ENCODE data around the gene NDUFS5. TPM values are rescaled to one million over a fixed set of nuclear protein-coding genes. Genes with fewer than 3 reads are reported as not detected.
"Not testable (repeated sequence)": the region's sequence is repeated elsewhere in the genome, so short reads cannot be mapped to it uniquely, and the experiment has no call there.

The NDUFS5 gene
- total RNA-seq, 1 experiment from 2014 or later, result 823 TPM

GRCh38 chr1:39063775-39064174 is 37.6 kb downstream of the NDUFS5 start:
- DNase-seq (ENCODE audit: low read depth), result no peak

- DNase-seq (ENCODE audit: low read depth), result no peak
Observed at GRCh38 chr1:39065542-39065941, 39.4 kb downstream of the NDUFS5 start.

GRCh38 chr1:39068227-39068626 is 42.1 kb downstream of the NDUFS5 start:
- not testable (repeated sequence) for DNase-seq (ENCODE audit: low read depth)

- not testable (repeated sequence) for DNase-seq (ENCODE audit: low read depth)
Observed at GRCh38 chr1:39071557-39071956, 45.4 kb downstream of the NDUFS5 start.

- peak; percentile 41 for DNase-seq (ENCODE audit: low read depth)
Observed at GRCh38 chr1:39076127-39076798, 50.1 kb downstream of the NDUFS5 start.

- no peak for DNase-seq (ENCODE audit: low read depth)
Observed at GRCh38 chr1:39076799-39077148, 50.6 kb downstream of the NDUFS5 start.

GRCh38 chr1:39080269-39080826 is 54.2 kb downstream of the NDUFS5 start:
- DNase-seq (ENCODE audit: low read depth), result no peak

- no peak for DNase-seq (ENCODE audit: low read depth)
Observed at GRCh38 chr1:39080831-39081270, 54.7 kb downstream of the NDUFS5 start.

- peak; percentile 16 for DNase-seq (ENCODE audit: low read depth)
Observed at GRCh38 chr1:39081271-39082009, 55.3 kb downstream of the NDUFS5 start.

- no peak for DNase-seq (ENCODE audit: low read depth)
Observed at GRCh38 chr1:39082010-39082799, 56.1 kb downstream of the NDUFS5 start.

GRCh38 chr1:39082811-39083576 is 56.8 kb downstream of the NDUFS5 start:
- DNase-seq (ENCODE audit: low read depth), result no peak

GRCh38 chr1:39084191-39084590 is 58.0 kb downstream of the NDUFS5 start:
- DNase-seq (ENCODE audit: low read depth), result no peak

Other genes with a start within 250 kb of the NDUFS5 start
- gene RRAGC, start 166.6 kb upstream of the NDUFS5 start, total RNA-seq (2014; rRNA removed; shearing (Covaris generic)), result 13.0 and 16.8 TPM in 2 replicates
- gene MYCBP, start 153.0 kb upstream of the NDUFS5 start, total RNA-seq (2014; rRNA removed; shearing (Covaris generic)), result 37.6 and 42.0 TPM in 2 replicates
- not detected in 2 replicates for gene GJA9, start 144.8 kb upstream of the NDUFS5 start, total RNA-seq (2014; rRNA removed; shearing (Covaris generic))
- not detected in 2 replicates for gene RHBDL2, start 84.5 kb upstream of the NDUFS5 start, total RNA-seq (2014; rRNA removed; shearing (Covaris generic))
- gene AKIRIN1, start 35.1 kb upstream of the NDUFS5 start, total RNA-seq (2014; rRNA removed; shearing (Covaris generic)), result 42.9 and 43.3 TPM in 2 replicates
- gene MACF1, start 178.3 kb downstream of the NDUFS5 start, total RNA-seq (2014; rRNA removed; shearing (Covaris generic)), result 82.3 and 88.4 TPM in 2 replicates

Data from RPMI7951 (cell line).